ENCODE data around the gene CTXN1.

DNA sequence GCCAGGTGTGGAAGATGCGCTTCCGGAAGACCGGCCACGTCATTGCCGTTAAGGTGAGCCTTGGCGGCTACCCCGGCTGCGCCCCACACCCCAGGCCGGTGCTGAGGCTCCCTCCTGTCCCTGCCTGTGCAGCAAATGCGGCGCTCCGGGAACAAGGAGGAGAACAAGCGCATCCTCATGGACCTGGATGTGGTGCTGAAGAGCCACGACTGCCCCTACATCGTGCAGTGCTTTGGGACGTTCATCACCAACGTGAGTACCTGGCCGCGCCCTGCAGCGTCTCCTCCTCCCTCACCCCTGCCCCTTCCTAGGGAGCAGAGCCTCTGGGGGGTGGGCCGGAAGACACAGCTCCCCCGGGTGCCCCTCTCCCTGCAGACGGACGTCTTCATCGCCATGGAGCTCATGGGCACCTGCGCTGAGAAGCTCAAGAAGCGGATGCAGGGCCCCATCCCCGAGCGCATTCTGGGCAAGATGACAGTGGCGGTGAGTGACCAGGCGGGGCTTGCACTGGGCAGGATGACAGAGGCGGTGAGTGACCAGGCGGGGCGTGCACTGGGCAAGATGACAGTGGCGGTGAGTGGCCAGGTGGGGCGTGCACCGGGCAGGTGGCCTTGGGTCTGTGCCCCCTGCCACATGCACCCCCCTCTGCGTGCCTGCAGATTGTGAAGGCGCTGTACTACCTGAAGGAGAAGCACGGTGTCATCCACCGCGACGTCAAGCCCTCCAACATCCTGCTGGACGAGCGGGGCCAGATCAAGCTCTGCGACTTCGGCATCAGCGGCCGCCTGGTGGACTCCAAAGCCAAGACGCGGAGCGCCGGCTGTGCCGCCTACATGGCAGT lies 15.4 kb downstream of the CTXN1 start:
- TF ChIP-seq, protein P1, sequence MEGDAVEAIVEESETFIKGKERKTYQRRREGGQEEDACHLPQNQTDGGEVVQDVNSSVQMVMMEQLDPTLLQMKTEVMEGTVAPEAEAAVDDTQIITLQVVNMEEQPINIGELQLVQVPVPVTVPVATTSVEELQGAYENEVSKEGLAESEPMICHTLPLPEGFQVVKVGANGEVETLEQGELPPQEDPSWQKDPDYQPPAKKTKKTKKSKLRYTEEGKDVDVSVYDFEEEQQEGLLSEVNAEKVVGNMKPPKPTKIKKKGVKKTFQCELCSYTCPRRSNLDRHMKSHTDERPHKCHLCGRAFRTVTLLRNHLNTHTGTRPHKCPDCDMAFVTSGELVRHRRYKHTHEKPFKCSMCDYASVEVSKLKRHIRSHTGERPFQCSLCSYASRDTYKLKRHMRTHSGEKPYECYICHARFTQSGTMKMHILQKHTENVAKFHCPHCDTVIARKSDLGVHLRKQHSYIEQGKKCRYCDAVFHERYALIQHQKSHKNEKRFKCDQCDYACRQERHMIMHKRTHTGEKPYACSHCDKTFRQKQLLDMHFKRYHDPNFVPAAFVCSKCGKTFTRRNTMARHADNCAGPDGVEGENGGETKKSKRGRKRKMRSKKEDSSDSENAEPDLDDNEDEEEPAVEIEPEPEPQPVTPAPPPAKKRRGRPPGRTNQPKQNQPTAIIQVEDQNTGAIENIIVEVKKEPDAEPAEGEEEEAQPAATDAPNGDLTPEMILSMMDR (conservative IDR thresholded peaks at IDR 0.05; ENCODE audit: low read length), result no peak
- TF ChIP-seq EZH2phosphoT487 (IDR thresholded peaks at IDR 0.05; ENCODE audit: borderline replicate concordance), result no peak

Measured in Loucy (cell line).